SU-DHL-6 (cell line): ENCODE results near the gene SH2D3A.

Source experiments
- CTCF ChIP-seq: fragments of 200-600 bp; sonication (generic); IDR thresholded peaks from one replicate; pipeline ENCODE4 v1.5.1; 2017; ENCODE audit warnings: antibody characterized with exemption, mild to moderate bottlenecking, low read length, moderate library complexity; ENCODE audit not compliant: insufficient read depth, poor library complexity, severe bottlenecking
- EZH2phosphoT487 ChIP-seq: fragments of 200-600 bp; sonication (generic), shearing (Covaris generic); conservative IDR thresholded peaks from 2 replicates; pipeline ENCODE4 v1.6.1; 2018; ENCODE audit warnings: mild to moderate bottlenecking, antibody characterized with exemption, low read length, moderate library complexity, mixed read lengths

GRCh38 chr19:6719540-6719861, 47.7 kb downstream of the SH2D3A start:
- TF ChIP-seq CTCF, result no peak
- TF ChIP-seq EZH2phosphoT487, result no peak
